ENCODE results near the gene SLC12A7.

GRCh38 chr5:1021136-1021968, 90.5 kb downstream of the SLC12A7 start:
- no peak for TF ChIP-seq CTCF (conservative IDR thresholded peaks at IDR 0.05)
- TF ChIP-seq EZH2 (IDR thresholded peaks at IDR 0.05; ENCODE audit: low read depth), result no peak

All from PC-9 (cell line).